Keratinocyte (primary cell): ENCODE measurements around the gene JAKMIP2. TPM values are rescaled to one million over a fixed set of nuclear protein-coding genes. Genes with fewer than 3 reads are reported as not detected.

Experiments
- DNase-seq: peaks from one replicate; pipeline ENCODE4 v3.0.0-alpha.2; 2011; ENCODE audit warnings: low read depth, missing footprints, low spot score
- FAIRE-seq: peaks from 2 replicates; lab custom pipeline; 2011; peaks lifted over from hg19 to GRCh38; lab: Jason Lieb, UNC
- H2AFZ ChIP-seq: 2 replicates; pipeline ENCODE4 v1.6.0; 2012; ENCODE audit warnings: low read length, control low read depth, inconsistent platforms; ENCODE audit not compliant: control insufficient read depth
- H3K27ac ChIP-seq: 2 replicates; pipeline ENCODE4 v1.5.1; 2011; ENCODE audit warnings: low read length; ENCODE audit not compliant: control insufficient read depth, insufficient read depth
- H3K27me3 ChIP-seq: 3 replicates; pipeline ENCODE4 v1.6.0; 2011; ENCODE audit warnings: low read length; ENCODE audit not compliant: control insufficient read depth, insufficient read depth; ENCODE audit errors: extremely low read depth
- H3K36me3 ChIP-seq, 2 experiments: 2 replicates in 1 of 2; 3 replicates in 1 of 2; pipeline ENCODE4 v1.5.1; 2011; ENCODE audit warnings: low read length in 2 of 2, mild to moderate bottlenecking in 1 of 2; ENCODE audit not compliant: control insufficient read depth in 2 of 2, insufficient read depth in 2 of 2; ENCODE audit errors: extremely low read depth in 1 of 2
- H3K4me1 ChIP-seq: 3 replicates; pipeline ENCODE4 v1.5.1; 2011; ENCODE audit warnings: low read length; ENCODE audit not compliant: control insufficient read depth, insufficient read depth; ENCODE audit errors: extremely low read depth
- H3K4me2 ChIP-seq: 3 replicates; pipeline ENCODE4 v1.6.0; 2011; ENCODE audit warnings: low read depth, low read length; ENCODE audit not compliant: control insufficient read depth, insufficient read depth; ENCODE audit errors: extremely low read depth
- H3K4me3 ChIP-seq, 3 experiments: fragments of 200-600 bp in 1 of 3; sonication (generic) in 1 of 3; 2 replicates in 2 of 3; 3 replicates in 1 of 3; pipeline ENCODE4 v1.5.1; 2011 to 2016; ENCODE audit warnings: low read length in 3 of 3, mild to moderate bottlenecking in 3 of 3, control low read depth in 2 of 3, inconsistent platforms in 1 of 3, low read depth in 1 of 3, mixed read lengths in 1 of 3, mixed run types in 1 of 3, moderate library complexity in 1 of 3; ENCODE audit not compliant: control insufficient read depth in 2 of 3, insufficient read depth in 2 of 3; ENCODE audit errors: extremely low read depth in 1 of 3
- H3K79me2 ChIP-seq: 2 replicates; pipeline ENCODE4 v1.6.0; 2012; ENCODE audit warnings: low read length; ENCODE audit not compliant: control insufficient read depth, insufficient read depth
- H3K9ac ChIP-seq: 3 replicates; pipeline ENCODE4 v1.6.0; 2011; ENCODE audit warnings: low read length; ENCODE audit not compliant: control insufficient read depth, insufficient read depth; ENCODE audit errors: extremely low read depth
- H3K9me1 ChIP-seq: 3 replicates; pipeline ENCODE4 v1.6.0; 2011; ENCODE audit warnings: low read length; ENCODE audit not compliant: control insufficient read depth, insufficient read depth; ENCODE audit errors: extremely low read depth
- H3K9me3 ChIP-seq: 2 replicates; pipeline ENCODE4 v1.5.1; 2012; ENCODE audit warnings: low read depth, low read length; ENCODE audit not compliant: control insufficient read depth
- H4K20me1 ChIP-seq: 3 replicates; pipeline ENCODE4 v1.6.0; 2011; ENCODE audit warnings: low read length; ENCODE audit not compliant: control insufficient read depth, insufficient read depth; ENCODE audit errors: extremely low read depth
- CTCF ChIP-seq, 3 experiments: IDR thresholded peaks in 1 of 3; conservative IDR thresholded peaks in 1 of 3; optimal IDR thresholded peaks in 1 of 3; 2 replicates in 2 of 3; 3 replicates in 1 of 3; pipeline versions ENCODE3 to v1.5.1; 2011; ENCODE audit warnings: low read length in 3 of 3, mild to moderate bottlenecking in 3 of 3, moderate library complexity in 2 of 3, control low read depth in 1 of 3, inconsistent platforms in 1 of 3; ENCODE audit not compliant: insufficient read depth in 2 of 3; ENCODE audit errors: extremely low read depth in 1 of 3
- EZH2 ChIP-seq: IDR thresholded peaks from one replicate; pipeline ENCODE4 v1.6.1; 2012; ENCODE audit warnings: inconsistent platforms, mild to moderate bottlenecking, low read length, moderate library complexity
- dilution Hi-C: fragments of 300-500 bp; cut with MboI; formaldehyde crosslinking; loops from one replicate; pipeline ENCODE4 v1.7.0; 2020; ENCODE audit warnings: low sequenced_read_pairs; ENCODE audit not compliant: extremely low pct_ligation_motif_present
- polyA plus RNA-seq, 5 experiments: library from polyadenylated mRNA; depleted of rRNA in 3 of 5; stranded (reverse) in 3 of 5; stranded (forward) in 1 of 5; unstranded in 1 of 5; fragments of >200 nt; gene quantifications; 1 replicate in 1 of 5; 2 replicates in 3 of 5; 3 replicates in 1 of 5; pipeline versions ENCODE4 v1.2.1 to v1.2.3, GENCODE V29; 2011 to 2012; ENCODE audit warnings: missing spikeins in 2 of 5, low read depth in 1 of 5, low replicate concordance in 1 of 5

The JAKMIP2 gene
- polyA plus RNA-seq, 1 donor (not counting 4 experiments of a cell fraction or from before 2014, with no cell fraction given): not detected

- Histone ChIP-seq H2AFZ (no peak overlapping the region), H3K4me2 (no peak overlapping the region), H3K27ac (no peak overlapping the region), H3K36me3 (no peaks in the 10 kb centered on the region), H3K4me3 (no peak overlapping the region), H3K9me1 (no peaks in the 10 kb centered on the region), H3K4me1 (no peaks in the 10 kb centered on the region), H3K27me3 (no peaks in the 10 kb centered on the region), H3K9me3 (no peaks in the 10 kb centered on the region), H4K20me1 (no peaks in the 10 kb centered on the region), H3K9ac (no peak overlapping the region), H3K79me2 (no peaks in the 10 kb centered on the region)
- TF ChIP-seq CTCF (optimal IDR thresholded peaks at IDR 0.05 in 1 of 3, IDR thresholded peaks at IDR 0.05 in 1 of 3, conservative IDR thresholded peaks at IDR 0.05 in 1 of 3; ENCODE audit: extremely low read depth in 1 of 3, insufficient read depth in 2 of 3, low read length in 3 of 3): no peak
- TF ChIP-seq EZH2: no peak
- FAIRE-seq (no peak), DNase-seq (no peak)
- dilution Hi-C loops: no loop called here
Measured at GRCh38 chr5:147818290-147818689, 35.8 kb upstream of the JAKMIP2 start.

DNA sequence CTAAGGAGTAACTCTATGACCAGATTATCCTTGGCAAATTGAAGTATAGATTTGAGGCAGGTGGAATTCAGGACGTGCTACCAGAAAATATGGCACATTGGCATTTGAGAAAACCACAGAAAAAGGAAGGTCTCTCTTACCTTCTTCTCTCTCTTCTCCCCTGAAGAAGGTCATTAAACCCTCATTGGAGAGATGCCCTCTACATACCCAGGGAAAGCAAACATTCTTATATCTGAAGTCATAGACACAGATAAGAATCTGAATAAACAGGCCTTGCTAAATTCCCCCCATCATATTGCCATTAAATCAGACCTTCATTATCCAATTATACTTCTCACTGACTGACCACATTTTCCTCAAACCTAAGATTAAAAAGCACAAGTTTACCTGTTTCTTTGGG, 31.2 kb upstream of the JAKMIP2 start:
- no peaks in the 10 kb centered on the region for H3K36me3 ChIP-seq
- no peaks in the 10 kb centered on the region for H3K9me3 ChIP-seq
- no peaks in the 10 kb centered on the region for H3K4me1 ChIP-seq
- H2AFZ ChIP-seq: no peak overlapping the region
- H3K9me1 ChIP-seq: no peaks in the 10 kb centered on the region
- dilution Hi-C loops: no loop called here
- no peak overlapping the region for H3K4me2 ChIP-seq
- no peaks in the 10 kb centered on the region for H4K20me1 ChIP-seq
- H3K27ac ChIP-seq: no peak overlapping the region
- H3K27me3 ChIP-seq: no peaks in the 10 kb centered on the region
- H3K79me2 ChIP-seq: no peaks in the 10 kb centered on the region
- no peak overlapping the region for H3K9ac ChIP-seq
- DNase-seq (no peak), FAIRE-seq (no peak)
- TF ChIP-seq CTCF (optimal IDR thresholded peaks at IDR 0.05 in 1 of 3, IDR thresholded peaks at IDR 0.05 in 1 of 3, conservative IDR thresholded peaks at IDR 0.05 in 1 of 3; ENCODE audit: extremely low read depth in 1 of 3, insufficient read depth in 2 of 3, low read length in 3 of 3): no peak
- TF ChIP-seq EZH2: no peak
- no peak overlapping the region for H3K4me3 ChIP-seq
